Smooth muscle cell of the brain vasculature (primary cell): ENCODE measurements around the gene IL21R.

Experiments
- DNase-seq: peaks from one replicate; pipeline ENCODE4 v3.0.0-alpha.2; 2012; ENCODE audit warnings: low read depth, low spot score

Gene IL21R

GRCh38 chr16:27485126-27485525 lies 83.2 kb downstream of the IL21R start:
- DNase-seq = no peak

GRCh38 chr16:27485811-27486210 lies 83.8 kb downstream of the IL21R start:
- DNase-seq = no peak

- DNase-seq = no peak
Observed at GRCh38 chr16:27486344-27486743, 84.4 kb downstream of the IL21R start.

- no peak for DNase-seq
Observed at GRCh38 chr16:27486760-27487159, 84.8 kb downstream of the IL21R start.

- no peak for DNase-seq
Observed at GRCh38 chr16:27489421-27489820, 87.4 kb downstream of the IL21R start.

- DNase-seq = no peak
Observed at GRCh38 chr16:27489906-27490305, 87.9 kb downstream of the IL21R start.

GRCh38 chr16:27491894-27492587 lies 90.1 kb downstream of the IL21R start:
- DNase-seq = no peak

GRCh38 chr16:27492588-27492979 lies 90.6 kb downstream of the IL21R start:
- DNase-seq = no peak

- no peak for DNase-seq
Observed at GRCh38 chr16:27495191-27495590, 93.2 kb downstream of the IL21R start.

GRCh38 chr16:27498031-27498825 lies 96.3 kb downstream of the IL21R start:
- DNase-seq = no peak

- no peak for DNase-seq
Observed at GRCh38 chr16:27498916-27499658, 97.1 kb downstream of the IL21R start.

GRCh38 chr16:27499659-27500055 lies 97.7 kb downstream of the IL21R start:
- no peak for DNase-seq

GRCh38 chr16:27500801-27501200 lies 98.8 kb downstream of the IL21R start:
- DNase-seq = no peak
